Hematopoietic multipotent progenitor cell (in vitro differentiated cells): ENCODE results near the gene SKIC2. TPM values are rescaled to one million over a fixed set of nuclear protein-coding genes. Genes with fewer than 3 reads are reported as not detected.
"Not testable (repeated sequence)": the region's sequence is repeated elsewhere in the genome, so short reads cannot be mapped to it uniquely, and the experiment has no call there.

Experiments
- DNase-seq, 3 donors: peaks; one replicate each; pipeline ENCODE4 v3.0.0-alpha.2; 2011 to 2015; ENCODE audit warnings: low read depth in 2 of 3, low spot score in 2 of 3
- small RNA-seq: library from RNA; depleted of rRNA; stranded (forward); fragments of <200 nt; gene quantifications from one replicate; pipeline ENCODE3, GENCODE V24; 2012
- total RNA-seq: library from RNA; depleted of rRNA; stranded (reverse); fragments of >200 nt; gene quantifications from one replicate; pipeline ENCODE4 v1.2.3, GENCODE V29; 2012

Gene SKIC2
- total RNA-seq, 1 donor: 62.7 TPM

DNA sequence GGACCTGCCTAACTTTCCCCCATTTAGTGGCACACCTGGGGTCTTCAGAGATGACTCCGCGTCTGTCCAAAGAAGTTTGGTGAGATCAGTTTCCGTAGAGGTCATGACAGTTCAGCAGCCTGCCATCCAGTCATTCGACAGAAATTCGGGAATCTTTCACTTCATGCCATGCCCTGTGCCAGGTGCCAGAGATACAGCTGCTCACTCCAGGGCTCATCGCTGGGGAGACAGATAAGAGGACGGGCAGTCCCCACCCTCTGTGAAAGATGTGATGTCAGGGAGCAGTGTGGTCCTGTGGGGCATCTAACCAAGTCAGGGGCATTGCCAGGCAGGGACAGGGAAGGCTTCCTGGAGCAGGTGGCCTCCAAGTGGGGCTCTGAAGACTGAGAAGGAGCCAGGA, 44.3 kb downstream of the SKIC2 start:
- DNase-seq: not testable (repeated sequence)

DNA sequence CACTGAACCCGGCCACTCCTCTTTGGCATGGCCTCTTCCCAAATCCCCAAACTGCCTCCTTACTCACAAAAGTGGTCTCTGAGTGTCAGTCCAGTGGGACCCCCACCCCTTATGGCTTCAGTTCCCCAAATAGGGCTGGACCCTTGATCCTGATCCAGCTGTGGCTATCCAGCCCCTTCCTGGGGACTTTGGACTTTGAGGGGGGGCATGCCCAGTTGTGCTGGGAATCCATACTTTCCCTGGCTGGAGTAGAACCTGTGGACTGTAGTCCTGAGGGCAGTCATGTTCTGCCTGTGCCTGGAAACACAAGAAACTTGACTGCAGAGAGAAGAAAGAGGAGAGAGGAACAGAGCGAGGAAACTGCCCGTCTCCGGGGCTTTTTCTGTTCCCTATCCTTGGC, 45.4 kb downstream of the SKIC2 start:
- DNase-seq: not testable (repeated sequence)

- not testable (repeated sequence) for DNase-seq
Measured at GRCh38 chr6:32004864-32005537, 46.0 kb downstream of the SKIC2 start.

- DNase-seq: not testable (repeated sequence)
Measured at GRCh38 chr6:32005538-32005880, 46.5 kb downstream of the SKIC2 start.

GRCh38 chr6:32005991-32006529, 47.1 kb downstream of the SKIC2 start:
- DNase-seq: not testable (repeated sequence)

DNA sequence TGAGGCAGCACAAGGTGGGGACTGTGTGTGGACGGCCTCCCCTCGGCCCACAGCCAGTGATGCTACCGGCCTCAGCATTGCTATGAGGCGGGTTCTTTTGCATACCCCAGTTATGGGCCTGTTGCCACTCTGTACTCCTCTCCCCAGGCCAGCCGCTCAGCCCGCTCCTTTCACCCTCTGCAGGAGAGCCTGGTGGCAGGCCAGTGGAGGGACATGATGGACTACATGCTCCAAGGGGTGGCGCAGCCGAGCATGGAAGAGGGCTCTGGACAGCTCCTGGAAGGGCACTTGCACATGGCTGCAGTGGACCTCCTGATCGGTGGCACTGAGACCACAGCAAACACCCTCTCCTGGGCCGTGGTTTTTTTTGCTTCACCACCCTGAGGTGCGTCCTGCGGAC, 48.1 kb downstream of the SKIC2 start:
- not testable (repeated sequence) for DNase-seq

DNA sequence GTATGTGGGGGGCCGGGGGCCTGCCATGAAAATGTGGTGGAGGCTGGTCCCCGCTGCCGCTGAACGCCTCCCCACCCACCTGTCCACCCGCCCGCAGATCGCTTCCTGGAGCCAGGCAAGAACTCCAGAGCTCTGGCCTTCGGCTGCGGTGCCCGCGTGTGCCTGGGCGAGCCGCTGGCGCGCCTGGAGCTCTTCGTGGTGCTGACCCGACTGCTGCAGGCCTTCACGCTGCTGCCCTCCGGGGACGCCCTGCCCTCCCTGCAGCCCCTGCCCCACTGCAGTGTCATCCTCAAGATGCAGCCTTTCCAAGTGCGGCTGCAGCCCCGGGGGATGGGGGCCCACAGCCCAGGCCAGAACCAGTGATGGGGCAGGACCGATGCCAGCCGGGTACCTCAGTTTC, 49.1 kb downstream of the SKIC2 start:
- DNase-seq: not testable (repeated sequence)

GRCh38 chr6:32008616-32009015, 49.6 kb downstream of the SKIC2 start:
- DNase-seq: not testable (repeated sequence)

GRCh38 chr6:32009537-32009936, 50.6 kb downstream of the SKIC2 start:
- DNase-seq: not testable (repeated sequence)

- DNase-seq: not testable (repeated sequence)
Measured at GRCh38 chr6:32010856-32011530, 52.0 kb downstream of the SKIC2 start.

- not testable (repeated sequence) for DNase-seq
Measured at GRCh38 chr6:32012941-32013617, 54.1 kb downstream of the SKIC2 start.

- DNase-seq: not testable (repeated sequence)
Measured at GRCh38 chr6:32013738-32014137, 54.8 kb downstream of the SKIC2 start.

- not testable (repeated sequence) for DNase-seq
Measured at GRCh38 chr6:32014547-32014946, 55.6 kb downstream of the SKIC2 start, which contains the start of gene C4B. Gene C4B (plus strand): TSS chr6:32014795. CDS start chr6:32014846, 51 bp downstream.

Small RNA genes lying within 50 kb of the gene (small RNA-seq; reads per million reads assigned to genes)
- not detected for gene AL645922.1

Other genes starting within 250 kb of the SKIC2 start
- gene LY6G6D, start 243.8 kb upstream of the SKIC2 start, total RNA-seq: 1.6 TPM
- 0.54 TPM for gene LY6G6C, start 237.4 kb upstream of the SKIC2 start, total RNA-seq
- 7.8 TPM for gene MPIG6B, start 235.8 kb upstream of the SKIC2 start, total RNA-seq
- 223 TPM for gene DDAH2, start 229.9 kb upstream of the SKIC2 start, total RNA-seq
- 794 TPM for gene CLIC1, start 222.6 kb upstream of the SKIC2 start, total RNA-seq
- 32.3 TPM for gene MSH5, start 219.2 kb upstream of the SKIC2 start, total RNA-seq
- gene SAPCD1, start 196.5 kb upstream of the SKIC2 start, total RNA-seq: 0.27 TPM
- 2.4 TPM for gene VWA7, start 181.8 kb upstream of the SKIC2 start, total RNA-seq
- 52.0 TPM for gene VARS1, start 163.4 kb upstream of the SKIC2 start, total RNA-seq
- gene LSM2, start 152.2 kb upstream of the SKIC2 start, total RNA-seq: 70.6 TPM
- 1.9 TPM for gene HSPA1L, start 143.9 kb upstream of the SKIC2 start, total RNA-seq
- 358 TPM for gene HSPA1A, start 143.6 kb upstream of the SKIC2 start, total RNA-seq
- 303 TPM for gene HSPA1B, start 131.4 kb upstream of the SKIC2 start, total RNA-seq
- 51.7 TPM for gene NEU1, start 96.4 kb upstream of the SKIC2 start, total RNA-seq
- 0.81 TPM for gene SLC44A4, start 80.2 kb upstream of the SKIC2 start, total RNA-seq
- gene EHMT2, start 61.5 kb upstream of the SKIC2 start, total RNA-seq: 128 TPM
- gene ZBTB12, start 57.1 kb upstream of the SKIC2 start, total RNA-seq: 8.9 TPM
- 0.54 TPM for gene C2, start 31.5 kb upstream of the SKIC2 start, total RNA-seq
- 0.54 TPM for gene CFB, start 13.1 kb upstream of the SKIC2 start, total RNA-seq
- 44.7 TPM for gene NELFE, start 204 bp upstream of the SKIC2 start, total RNA-seq
- gene DXO, start 13.0 kb downstream of the SKIC2 start, total RNA-seq: 36.4 TPM
- gene C4A, start 22.9 kb downstream of the SKIC2 start, total RNA-seq: 5.9 TPM
- gene C4B, start 55.6 kb downstream of the SKIC2 start, total RNA-seq: 4.6 TPM
- gene CYP21A2, start 79.2 kb downstream of the SKIC2 start, total RNA-seq: 0.27 TPM
- gene TNXB, start 150.2 kb downstream of the SKIC2 start, total RNA-seq: 1.1 TPM
- gene ATF6B, start 169.1 kb downstream of the SKIC2 start, total RNA-seq: 49.8 TPM
- gene FKBPL, start 171.1 kb downstream of the SKIC2 start, total RNA-seq: 4.0 TPM
- gene PRRT1, start 192.8 kb downstream of the SKIC2 start, total RNA-seq: 0.27 TPM
- 30.2 TPM for gene PPT2, start 195.0 kb downstream of the SKIC2 start, total RNA-seq
- gene EGFL8, start 205.4 kb downstream of the SKIC2 start, total RNA-seq: 5.1 TPM
- 41.7 TPM for gene AGPAT1, start 216.9 kb downstream of the SKIC2 start, total RNA-seq
- gene RNF5, start 219.2 kb downstream of the SKIC2 start, total RNA-seq: 29.1 TPM
- gene AGER, start 225.1 kb downstream of the SKIC2 start, total RNA-seq: 0.81 TPM
- 75.9 TPM for gene PBX2, start 231.0 kb downstream of the SKIC2 start, total RNA-seq
- gene GPSM3, start 233.5 kb downstream of the SKIC2 start, total RNA-seq: 58.7 TPM